ENCODE measurements around the gene RGS10.
"Not testable (repeated sequence)": the region's sequence is repeated elsewhere in the genome, so short reads cannot be mapped to it uniquely, and the experiment has no call there.

RGS10 gene, protein sequence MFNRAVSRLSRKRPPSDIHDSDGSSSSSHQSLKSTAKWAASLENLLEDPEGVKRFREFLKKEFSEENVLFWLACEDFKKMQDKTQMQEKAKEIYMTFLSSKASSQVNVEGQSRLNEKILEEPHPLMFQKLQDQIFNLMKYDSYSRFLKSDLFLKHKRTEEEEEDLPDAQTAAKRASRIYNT

DNA sequence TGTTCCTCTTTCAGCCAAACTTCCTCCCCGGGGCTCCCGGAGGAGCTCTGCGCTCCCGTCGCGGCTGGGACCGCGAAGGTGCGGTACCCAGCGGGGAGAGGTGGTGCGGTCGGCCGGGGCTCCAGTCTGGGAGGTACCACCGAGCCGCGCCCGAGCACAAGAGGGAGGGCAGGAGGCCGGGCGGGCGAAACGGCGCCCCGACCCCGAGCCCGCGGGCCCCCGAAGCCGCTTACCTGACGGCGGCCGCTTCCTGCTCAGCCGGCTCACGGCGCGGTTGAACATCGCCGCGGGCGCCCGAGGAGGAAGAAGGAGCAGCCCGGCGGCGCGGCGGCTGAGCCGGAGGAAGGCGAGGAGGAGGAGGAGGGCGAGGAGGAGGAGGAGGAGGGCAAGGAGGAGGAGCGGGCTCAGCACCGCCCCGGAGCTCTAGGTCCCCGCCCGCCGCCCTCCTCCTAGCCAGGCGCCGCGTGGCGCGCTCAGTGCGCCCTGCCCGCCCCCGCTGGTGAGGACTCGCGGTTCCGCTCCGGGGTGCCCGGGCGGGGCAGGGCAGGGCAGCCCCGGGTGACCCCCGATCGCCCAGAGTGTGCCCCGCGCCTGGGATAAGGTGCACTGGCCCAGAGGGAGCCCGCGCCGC is at the start of gene RGS10:
RGS10 (minus strand) TSS at position 363 of the 631 bp plus-strand sequence; CDS start at position 282, 81 bp downstream.
- DNase-seq: peak; percentile 2

DNA sequence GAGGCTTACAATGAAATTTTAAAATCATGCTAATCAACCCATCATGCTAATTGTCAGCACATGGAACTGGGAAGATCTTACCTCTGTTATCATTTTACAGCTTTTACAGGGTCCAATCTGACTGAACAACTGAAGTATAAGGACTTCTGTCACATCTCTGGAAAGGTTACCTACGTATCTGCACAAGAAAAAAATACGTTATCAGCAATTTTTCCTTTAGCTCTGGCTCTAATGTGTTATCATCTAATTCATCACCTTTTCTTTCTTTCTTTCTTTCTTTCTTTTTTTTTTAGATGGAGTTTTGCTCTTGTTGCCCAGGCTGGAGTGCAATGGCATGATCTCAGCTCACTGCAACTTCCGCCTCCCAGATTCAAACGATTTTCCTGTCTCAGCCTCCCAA is 45.6 kb upstream of the RGS10 start:
- DNase-seq: no peak

DNA sequence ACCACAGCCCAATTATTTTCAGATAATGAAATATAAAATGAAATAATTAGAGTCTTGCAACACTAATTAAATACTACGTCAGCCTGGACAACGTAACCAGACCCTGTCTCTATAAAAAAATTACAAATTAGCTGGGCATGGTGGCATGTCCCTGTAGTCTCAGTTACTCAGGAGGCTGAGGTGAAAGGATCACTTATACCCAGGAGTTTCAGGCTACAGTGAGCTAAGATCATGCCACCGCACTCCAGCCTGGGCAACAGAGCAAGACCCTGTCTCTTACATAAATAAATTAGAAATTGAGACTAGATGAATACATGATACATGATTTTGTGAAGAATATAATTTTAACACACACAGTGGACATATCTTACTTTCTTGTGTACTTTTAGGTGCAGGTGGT is 35.8 kb upstream of the RGS10 start:
- no peak for DNase-seq

DNA sequence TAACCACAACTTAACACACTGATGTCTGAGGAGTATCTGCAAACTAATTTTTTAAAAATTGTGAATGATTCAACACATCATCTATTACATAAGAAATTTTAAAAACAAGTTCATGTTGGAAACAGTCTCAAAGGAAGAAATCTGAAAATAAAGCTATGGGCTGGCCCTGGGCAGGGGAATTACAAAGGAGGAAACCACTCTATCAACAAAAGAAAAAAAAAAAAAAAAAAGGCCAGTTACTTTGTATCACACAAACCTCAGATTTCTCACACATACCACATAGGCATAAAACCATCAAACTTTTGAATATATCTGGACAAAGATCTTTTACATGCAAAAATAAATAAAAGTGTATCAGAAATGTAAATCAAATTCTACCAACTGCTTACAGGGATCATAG is 33.5 kb upstream of the RGS10 start:
- DNase-seq: no peak

DNA sequence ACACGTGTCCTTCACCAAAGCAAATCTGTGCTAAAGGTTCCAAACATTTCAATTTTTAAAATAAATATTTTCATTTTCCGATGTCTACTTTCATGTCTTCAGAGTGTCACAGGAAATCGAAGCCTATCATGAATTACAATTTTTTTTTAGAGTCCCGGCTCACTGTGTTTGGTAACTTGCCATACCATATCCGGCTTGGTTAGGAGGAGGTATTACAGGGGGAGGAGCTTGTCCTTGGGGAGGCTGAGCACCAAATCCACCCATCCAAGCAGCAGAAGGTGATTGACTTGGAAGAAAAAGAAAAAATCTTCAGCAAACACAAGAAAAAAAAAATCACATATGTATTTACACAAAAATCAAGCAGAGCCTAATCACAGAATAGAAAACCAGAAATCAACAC is 33.0 kb upstream of the RGS10 start:
- DNase-seq: no peak

DNA sequence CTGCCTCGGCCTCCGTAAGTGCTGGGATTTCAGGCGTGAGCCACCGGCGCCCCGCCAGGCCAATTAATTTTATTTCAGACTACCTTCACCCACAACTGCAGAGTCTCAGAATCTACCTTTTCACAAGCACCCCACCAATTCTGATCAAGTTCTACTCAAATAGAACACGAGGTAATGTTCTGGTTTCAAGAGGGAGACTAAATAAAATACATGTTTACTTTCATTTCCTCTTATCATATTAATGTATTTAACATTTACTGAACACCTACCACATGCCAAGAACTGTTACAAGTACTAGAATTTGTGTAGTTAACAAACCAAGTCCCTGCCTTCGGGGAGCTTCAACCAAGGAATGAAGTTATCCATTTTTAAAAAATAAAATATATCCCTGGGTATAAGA is 25.5 kb upstream of the RGS10 start:
- no peak for DNase-seq

DNA sequence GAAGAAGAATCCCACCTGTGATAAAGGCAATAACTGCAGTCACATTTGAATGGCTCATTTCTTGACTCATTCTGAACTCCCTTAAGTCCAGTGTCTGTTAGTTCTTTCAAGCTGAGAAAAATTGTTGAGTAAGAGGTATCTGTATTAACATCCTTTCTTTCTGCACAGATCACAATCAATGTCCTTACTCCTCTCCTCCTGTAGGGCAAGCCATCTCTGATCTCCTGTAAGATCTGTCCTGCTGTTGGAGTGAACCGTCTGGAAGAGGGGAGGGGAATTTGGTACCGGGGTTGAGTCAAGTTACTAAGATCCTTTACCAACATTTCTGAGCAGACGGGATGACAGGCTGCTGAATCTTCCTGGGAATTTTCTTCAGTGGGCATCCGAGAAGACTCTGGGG is 19.6 kb upstream of the RGS10 start:
- no peak for DNase-seq

DNA sequence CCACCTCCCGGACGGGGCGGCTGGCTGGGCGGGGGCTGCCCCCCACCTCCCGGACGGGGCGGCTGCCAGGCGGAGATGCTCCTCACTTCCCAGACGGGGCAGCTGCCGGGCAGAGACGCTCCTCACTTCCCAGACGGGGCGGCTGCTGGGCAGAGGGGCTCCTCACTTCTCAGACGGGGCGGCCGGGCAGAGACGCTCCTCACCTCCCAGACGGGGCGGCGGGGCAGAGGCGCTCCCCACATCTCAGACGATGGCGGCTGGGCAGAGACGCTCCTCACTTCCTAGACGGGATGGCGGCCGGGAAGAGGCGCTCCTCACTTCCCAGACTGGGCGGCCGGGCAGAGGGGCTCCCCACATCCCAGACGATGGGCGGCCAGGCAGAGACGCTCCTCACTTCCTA is 17.0 kb upstream of the RGS10 start:
- not testable (repeated sequence) for DNase-seq

DNA sequence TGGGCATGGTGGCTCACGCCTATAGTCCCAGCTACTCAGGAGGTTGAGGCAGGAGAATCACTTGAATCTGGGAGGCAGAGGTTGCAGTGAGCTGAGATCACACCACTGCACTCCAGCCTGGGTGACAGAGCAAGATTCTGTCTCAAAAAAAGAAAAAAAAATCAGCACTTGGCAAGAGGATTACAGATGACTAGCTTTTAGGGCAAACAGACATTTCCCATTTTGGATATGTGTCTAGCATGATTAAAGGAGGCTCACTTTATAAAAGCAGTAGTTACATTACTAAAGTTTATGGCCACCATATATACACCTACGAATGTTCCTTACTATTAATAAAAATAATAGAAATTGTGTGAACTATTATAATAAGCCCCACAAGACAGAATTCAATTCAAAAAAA is 13.6 kb upstream of the RGS10 start:
- DNase-seq: not testable (repeated sequence)

DNA sequence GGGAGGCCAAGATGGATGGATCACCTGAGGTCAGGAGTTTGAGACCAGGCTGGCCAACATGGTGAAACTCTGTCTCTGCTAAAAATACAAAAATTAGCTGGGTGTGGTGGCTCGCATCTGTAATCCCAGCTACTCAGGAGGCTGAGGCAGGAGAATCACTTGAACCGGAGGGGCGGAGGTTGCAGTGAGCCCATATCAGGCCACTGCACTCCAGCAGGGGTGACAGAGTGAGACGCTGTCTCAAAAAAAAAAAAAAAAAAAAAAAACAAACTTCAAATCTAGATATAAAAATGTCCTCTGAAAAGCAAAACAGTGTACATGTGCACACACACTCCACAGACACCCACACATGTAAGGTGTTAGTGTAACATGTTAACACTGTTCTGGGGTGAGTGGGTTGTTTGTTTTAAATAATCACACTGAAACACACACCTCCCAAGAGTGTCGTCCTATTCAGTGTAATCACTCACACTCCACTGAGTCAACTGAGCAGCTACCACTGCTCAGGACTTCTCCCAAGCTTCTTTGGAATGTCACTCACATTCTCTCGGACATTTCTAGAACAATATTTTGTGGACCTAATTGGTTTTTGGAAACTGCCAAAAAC is 12.8 kb upstream of the RGS10 start:
- no peak for DNase-seq

DNA sequence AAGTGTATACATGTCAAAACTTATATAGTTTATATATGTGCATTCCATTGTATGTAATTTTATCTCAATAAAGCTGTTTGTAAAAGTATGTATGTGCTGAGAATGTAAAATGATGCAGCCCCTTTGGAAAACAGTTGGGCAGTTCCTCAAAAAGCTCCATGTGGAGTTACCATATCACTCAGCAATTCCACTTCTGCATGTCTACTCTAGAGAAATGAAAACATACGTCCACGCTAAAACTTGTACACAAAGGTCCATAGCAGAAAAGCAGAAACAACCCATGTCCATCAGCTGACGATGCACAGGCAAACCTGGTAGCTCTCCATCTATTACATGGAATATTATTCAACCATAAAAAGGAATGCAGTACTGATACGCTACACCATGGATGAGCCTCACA is 8.3 kb upstream of the RGS10 start:
- DNase-seq: no peak

DNA sequence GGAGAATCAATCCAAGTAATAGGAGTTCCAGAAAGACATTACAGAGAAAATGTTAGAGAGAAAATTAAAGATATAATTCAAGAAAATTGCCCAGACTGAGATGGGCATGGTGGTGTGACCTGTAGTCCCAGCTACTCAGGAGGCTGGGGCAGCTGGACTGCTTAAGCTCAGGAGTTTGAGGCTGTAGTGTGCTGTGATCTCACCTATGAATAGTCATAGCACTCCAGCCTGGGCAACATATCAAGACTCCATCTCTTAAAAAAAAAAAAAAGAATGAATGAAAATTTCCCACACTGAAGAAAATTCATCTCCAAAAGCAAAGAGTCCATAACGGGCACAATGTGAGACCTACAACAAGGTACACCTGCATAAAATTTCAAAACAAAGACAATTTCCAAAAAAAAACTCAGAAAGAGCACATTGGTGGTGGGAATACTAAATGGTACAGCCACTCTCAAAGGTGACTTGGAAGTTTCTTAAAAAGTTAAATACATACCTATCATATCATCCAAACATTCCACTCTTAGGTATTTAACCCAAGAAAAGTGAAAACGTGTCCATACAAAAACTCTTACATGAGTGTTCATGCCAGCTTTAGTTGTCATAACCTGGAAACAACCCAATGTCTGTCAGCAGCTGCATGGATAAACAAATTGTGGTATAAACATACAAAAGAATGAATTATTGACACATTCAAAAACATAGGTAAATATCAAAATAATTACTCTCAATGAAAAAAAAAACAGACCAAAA is 6.9 kb upstream of the RGS10 start:
- no peak for DNase-seq

DNA sequence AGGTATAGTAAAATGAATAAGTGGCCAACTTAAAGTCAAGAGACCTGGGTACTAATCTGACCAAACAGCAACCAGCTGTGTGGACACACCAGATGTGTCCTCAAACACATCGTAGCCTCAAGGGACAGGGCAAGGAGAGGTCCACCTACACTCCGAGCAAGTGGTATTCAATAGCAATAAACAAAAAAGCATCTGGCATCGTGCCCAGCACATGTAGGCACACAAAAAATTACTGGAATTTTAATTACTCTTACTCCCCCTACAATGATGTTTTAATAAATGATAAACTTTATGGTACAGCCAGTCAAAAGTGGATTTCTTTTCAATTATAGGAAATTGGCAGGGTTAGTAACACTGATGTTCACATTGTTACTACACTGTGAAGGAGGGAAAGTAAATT is 3.5 kb upstream of the RGS10 start:
- DNase-seq: peak; percentile 9

DNA sequence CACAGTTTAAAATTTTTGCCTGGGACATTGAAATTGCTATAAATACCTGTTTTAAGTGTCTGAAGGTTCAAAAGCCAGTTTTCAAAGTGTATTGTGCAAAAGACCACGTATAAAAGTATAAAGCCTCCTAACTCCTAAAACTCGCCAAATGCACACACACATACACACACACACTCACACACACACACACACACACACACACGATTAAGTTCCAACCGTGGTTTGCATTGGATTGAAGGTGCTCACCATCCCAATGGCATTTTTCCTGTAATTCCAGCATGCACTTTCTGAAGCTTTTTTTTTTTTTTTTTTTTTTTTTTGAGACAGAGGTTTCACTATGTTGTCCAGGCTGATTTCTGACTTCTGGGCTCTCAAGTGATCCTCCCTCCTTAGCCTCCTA is 2.8 kb upstream of the RGS10 start:
- DNase-seq: no peak

DNA sequence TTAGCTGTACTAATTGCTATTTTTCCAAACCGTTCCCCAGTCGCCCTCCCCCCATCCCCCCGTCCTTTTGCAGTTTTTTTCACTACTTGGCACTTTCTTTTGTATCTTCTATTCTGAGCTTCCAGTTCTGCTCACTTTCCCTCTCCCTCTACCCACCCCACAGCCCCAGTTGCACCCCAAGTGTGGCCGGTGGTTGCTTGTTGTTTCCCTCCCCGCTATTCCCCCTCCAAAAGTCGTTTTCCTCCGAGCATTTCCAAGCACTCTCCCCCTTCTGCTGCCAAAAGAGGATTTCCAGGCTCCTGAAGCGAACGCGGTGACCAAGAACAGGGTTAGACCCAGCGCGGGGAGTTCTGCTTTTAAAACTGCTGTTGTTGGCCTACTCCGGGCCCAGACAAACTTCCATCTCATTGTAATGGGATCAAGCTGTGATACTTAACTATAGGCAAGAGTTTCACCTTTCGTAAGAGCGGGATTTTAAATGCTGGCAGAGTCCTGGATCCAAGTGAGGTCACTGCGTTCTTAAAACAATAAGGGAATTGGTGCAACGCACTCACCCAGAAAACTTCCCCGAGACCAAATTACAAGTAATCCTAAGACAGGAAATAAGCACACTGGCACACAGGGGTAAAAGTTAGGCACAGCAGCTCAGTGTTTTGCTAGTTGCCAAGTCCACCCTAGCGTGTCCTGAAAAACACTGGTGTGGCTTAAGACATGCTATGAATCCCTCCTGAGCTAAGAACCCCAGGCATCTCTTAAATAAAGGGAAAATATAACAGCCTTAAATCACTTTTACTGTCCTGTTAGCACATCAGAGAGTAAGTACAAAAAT is 1.5 kb upstream of the RGS10 start:
- no peak for DNase-seq

DNA sequence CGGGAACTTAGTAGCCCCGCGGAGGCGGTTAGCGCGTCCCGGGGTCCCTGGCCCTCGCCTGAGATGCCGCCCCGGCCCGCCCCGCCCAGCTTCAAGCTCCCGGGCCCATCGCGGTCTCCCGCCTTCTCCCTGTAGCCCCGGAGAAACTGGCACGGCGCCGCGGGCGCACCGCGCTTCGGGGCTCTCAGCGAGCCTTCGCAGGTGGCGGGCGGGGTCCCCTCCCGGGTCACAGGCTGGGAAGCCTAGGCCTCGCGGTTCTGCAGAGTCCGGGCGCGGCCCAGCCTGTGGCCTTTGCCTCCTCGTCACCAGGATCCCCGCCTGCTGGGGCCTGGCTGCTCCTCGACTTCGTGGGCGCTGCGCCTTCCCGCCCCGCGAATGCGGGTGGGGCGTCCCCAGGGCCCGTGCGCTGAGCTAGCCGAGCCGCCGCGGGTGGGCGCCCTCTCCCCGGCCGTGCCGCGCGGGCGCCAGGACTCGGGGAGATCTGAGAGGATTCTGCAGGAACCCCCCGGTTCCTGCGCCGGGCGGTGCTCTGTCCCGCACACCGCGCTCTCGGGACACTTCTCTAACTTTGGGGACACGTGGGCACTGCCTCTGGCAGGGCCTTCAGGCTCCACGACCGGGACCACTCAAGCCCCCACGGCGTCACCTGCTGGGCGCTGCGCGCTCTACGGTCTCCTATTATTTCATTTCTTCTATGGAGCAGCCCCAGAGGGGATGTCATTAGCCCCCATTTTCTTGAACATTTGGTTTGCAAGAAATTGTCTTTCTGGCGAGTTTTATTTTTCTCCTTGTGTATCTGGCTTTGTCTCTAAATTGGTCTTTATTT is 682 bp upstream of the RGS10 start:
- no peak for DNase-seq

DNA sequence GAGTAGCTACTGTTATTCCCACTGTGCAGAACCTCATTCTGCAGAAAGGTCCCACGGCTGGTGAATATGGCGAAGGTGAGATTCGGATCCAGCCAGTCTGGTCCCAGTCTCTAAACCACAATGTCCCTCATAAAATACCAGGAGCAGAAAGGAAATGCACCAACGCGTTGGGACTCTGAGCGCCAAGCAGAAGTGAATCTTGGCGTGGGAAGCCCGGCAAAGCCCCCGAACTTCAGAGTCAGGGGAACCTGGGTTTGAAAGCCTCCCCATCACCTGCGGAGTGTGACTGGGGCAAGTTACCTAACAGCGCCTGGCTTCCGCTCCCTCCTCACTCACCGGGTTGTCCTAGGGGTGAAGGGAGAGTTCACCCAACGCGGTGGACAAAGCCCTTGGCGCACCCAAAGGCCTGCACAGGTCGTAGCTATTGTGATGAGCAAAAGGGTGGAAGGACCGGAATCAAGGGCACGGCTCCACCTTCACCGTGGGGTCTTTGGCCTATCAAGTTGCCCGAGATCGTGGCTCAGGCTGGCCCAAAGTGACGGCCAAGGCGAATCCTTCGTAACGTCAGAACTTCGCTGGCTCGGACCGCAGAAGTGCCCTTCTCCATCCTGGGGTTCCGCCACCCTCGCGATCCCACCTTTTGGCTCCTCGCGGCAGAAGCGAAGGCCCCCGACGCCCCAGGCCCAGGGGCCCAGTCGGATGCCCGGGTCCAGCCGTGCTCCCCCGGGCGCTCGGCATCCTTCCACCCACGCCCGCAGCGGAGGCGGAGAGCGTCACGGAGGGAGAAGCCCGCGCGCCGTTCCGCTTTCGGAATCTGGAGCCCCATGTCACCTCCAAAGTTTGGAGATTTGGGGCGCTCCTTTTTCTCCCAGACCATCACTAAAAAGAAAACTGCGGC is 811 bp downstream of the RGS10 start:
- DNase-seq: no peak

DNA sequence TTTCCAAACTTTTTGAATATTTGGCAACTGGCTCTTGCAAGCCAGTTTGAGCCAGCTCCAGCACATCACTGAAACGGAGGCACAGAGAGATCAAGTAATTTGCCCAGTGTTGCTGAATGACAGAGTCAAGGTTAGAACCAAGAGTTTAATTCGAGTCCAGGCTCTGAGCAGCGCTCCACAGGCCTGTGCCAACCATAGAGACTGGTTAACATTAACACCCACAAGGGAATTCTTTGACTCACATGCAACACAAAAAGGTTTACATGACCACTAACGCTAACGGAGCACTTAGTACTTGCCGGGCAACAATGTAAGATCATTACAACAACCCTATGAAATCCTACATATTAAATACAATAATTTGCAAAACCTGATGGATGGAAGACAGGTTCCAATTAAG is 1.5 kb downstream of the RGS10 start:
- no peak for DNase-seq

DNA sequence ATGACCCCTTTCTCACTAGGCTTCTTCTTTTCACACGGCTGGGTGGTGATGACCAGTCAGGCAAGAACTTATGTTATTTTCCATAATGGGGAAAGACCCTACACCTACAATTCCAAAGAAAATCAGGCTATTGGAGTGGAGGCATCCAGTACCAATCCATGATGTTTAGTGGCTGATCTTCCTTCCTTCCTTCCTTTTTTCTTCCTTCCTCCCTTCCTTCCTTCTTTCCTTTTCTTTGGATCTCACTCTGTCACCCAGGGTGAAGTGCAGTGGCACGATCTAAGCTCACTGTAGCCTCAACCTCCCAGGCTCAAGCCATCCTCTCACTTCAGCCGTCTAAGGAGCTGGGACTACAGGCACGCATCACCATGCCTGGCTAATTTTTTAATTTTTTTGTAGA is 2.5 kb downstream of the RGS10 start:
- DNase-seq: no peak

DNA sequence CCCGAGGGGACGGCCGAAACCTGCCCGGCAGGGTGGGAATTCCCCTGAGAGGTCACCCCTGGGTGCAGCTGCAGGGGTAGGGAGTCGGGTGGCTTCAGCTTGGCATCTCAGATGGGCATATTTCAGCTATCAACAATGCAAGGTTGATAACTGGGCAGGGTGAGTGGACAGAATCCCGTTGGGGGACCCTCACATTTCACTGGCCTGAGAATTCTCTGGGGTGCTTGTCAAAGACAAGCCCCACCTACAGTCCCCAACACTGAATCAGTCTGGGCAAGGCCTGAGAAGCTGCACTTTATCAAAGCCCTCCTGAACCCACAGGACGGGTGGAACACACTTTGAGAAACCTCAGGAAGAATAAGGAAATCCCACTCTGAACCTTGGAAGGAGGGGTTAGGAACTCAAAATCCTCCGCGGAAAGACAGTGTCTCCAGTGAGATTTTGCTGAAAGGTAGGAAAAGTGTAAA is 3.1 kb downstream of the RGS10 start:
- no peak for DNase-seq
